Hepatocyte (in vitro differentiated cells): ENCODE measurements around the gene SLC35A5. TPM values are rescaled to one million over a fixed set of nuclear protein-coding genes. Genes with fewer than 3 reads are reported as not detected.
"Not testable (repeated sequence)": the region's sequence is repeated elsewhere in the genome, so short reads cannot be mapped to it uniquely, and the experiment has no call there.

Experiments
- DNase-seq: peaks from one replicate; pipeline ENCODE4 v3.0.0-alpha.2; 2016; ENCODE audit warnings: low spot score
- H2AFZ ChIP-seq: fragments of 200-600 bp; sonication (generic); 2 replicates; pipeline ENCODE4 v1.6.0; 2016; ENCODE audit warnings: antibody characterized with exemption, mild to moderate bottlenecking
- H3K27ac ChIP-seq: fragments of 200-600 bp; sonication (generic); 2 replicates; pipeline ENCODE4 v1.5.1; 2016; ENCODE audit warnings: mild to moderate bottlenecking
- H3K27me3 ChIP-seq: fragments of 200-600 bp; sonication (generic); 2 replicates; pipeline ENCODE4 v1.6.1; 2016
- H3K36me3 ChIP-seq: fragments of 200-600 bp; sonication (generic); replicated peaks from 2 replicates; pipeline ENCODE4 v1.5.1; 2016; ENCODE audit warnings: low read depth; ENCODE audit not compliant: insufficient read depth
- H3K4me1 ChIP-seq: fragments of 200-600 bp; sonication (generic); 2 replicates; pipeline ENCODE4 v1.5.1; 2016; ENCODE audit warnings: mild to moderate bottlenecking, moderate library complexity; ENCODE audit not compliant: insufficient read depth
- H3K4me2 ChIP-seq: fragments of 200-600 bp; sonication (generic); 2 replicates; pipeline ENCODE4 v1.6.0; 2016
- H3K4me3 ChIP-seq: fragments of 200-600 bp; sonication (generic); 2 replicates; pipeline ENCODE4 v1.5.1; 2016; ENCODE audit warnings: mild to moderate bottlenecking
- H3K79me2 ChIP-seq: fragments of 200-600 bp; sonication (generic); 2 replicates; pipeline ENCODE4 v1.6.0; 2017; ENCODE audit warnings: mild to moderate bottlenecking
- H3K9me2 ChIP-seq: fragments of 200-600 bp; sonication (generic); replicated peaks from 2 replicates; pipeline ENCODE4 v1.6.0; 2017; ENCODE audit warnings: mild to moderate bottlenecking; ENCODE audit not compliant: insufficient read depth
- H3K9me3 ChIP-seq: fragments of 200-600 bp; sonication (generic); 2 replicates; pipeline ENCODE4 v1.5.1; 2016; ENCODE audit warnings: low read depth, mild to moderate bottlenecking
- H4K20me1 ChIP-seq: fragments of 200-600 bp; sonication (generic); 2 replicates; pipeline ENCODE4 v1.6.0; 2016; ENCODE audit warnings: mild to moderate bottlenecking; ENCODE audit not compliant: insufficient read depth, poor library complexity, severe bottlenecking
- CTCF ChIP-seq: fragments of 200-600 bp; sonication (generic); IDR thresholded peaks from 2 replicates; pipeline ENCODE4 v1.5.1; 2016; ENCODE audit warnings: antibody characterized with exemption, mild to moderate bottlenecking; ENCODE audit not compliant: poor library complexity
- EZH2 ChIP-seq: fragments of 200-600 bp; sonication (generic); IDR thresholded peaks from 2 replicates; pipeline ENCODE4 v1.6.1; 2016; ENCODE audit warnings: antibody characterized with exemption, mild to moderate bottlenecking, borderline replicate concordance
- EZH2phosphoT487 ChIP-seq: fragments of 200-600 bp; sonication (generic); IDR thresholded peaks from one replicate; pipeline ENCODE4 v1.6.1; 2018; ENCODE audit warnings: antibody characterized with exemption, mild to moderate bottlenecking, low read depth, moderate library complexity; ENCODE audit not compliant: unreplicated experiment, severe bottlenecking
- WGBS: methylation state at CpG from one replicate; pipeline ENCODE4 v1.1.6; 2016; ENCODE audit warnings: low lambda C conversion rate; ENCODE audit errors: missing lambda C conversion rate; 5-methylcytosine and 5-hydroxymethylcytosine counted together
- polyA plus RNA-seq: library from polyadenylated mRNA; unstranded; fragments of >200 nt; fragmentation: Nextera tagmentation; extraction: Ambion mirVana; gene quantifications from 2 replicates; pipeline ENCODE4 v1.2.1, GENCODE V29; 2016
- total RNA-seq: library from RNA; depleted of rRNA; stranded (reverse); fragments of >200 nt; gene quantifications from 2 replicates; pipeline ENCODE4 v1.2.3, GENCODE V29; 2014

Gene SLC35A5
- total and polyA plus RNA-seq, 2 experiments from 2014 or later = 30.5 to 56.8 TPM

GRCh38 chr3:112561484-112561733 lies 436 bp upstream of the SLC35A5 start:
- H3K9me3 ChIP-seq = no peaks in the 10 kb centered on the region
- no peaks in the 10 kb centered on the region for H3K36me3 ChIP-seq
- H3K27ac ChIP-seq = peak overlapping the region; percentile 93
- DNase-seq = no peak
- peak overlapping the region; percentile 82 for H3K4me2 ChIP-seq
- TF ChIP-seq CTCF (no peak), EZH2phosphoT487 (no peak), EZH2 (no peak)
- no peaks in the 10 kb centered on the region for H3K9me2 ChIP-seq
- no peaks in the 10 kb centered on the region for H3K27me3 ChIP-seq
- 0% methylated on average over 10 of the region's 29 CpGs for WGBS
- peaks cover 48% of the 10 kb centered on the region for H3K79me2 ChIP-seq
- H3K4me3 ChIP-seq = peak overlapping the region; percentile 71
- peaks cover 21% of the 10 kb centered on the region for H3K4me1 ChIP-seq
- peak overlapping the region; percentile 67 for H2AFZ ChIP-seq
- H4K20me1 ChIP-seq = no peaks in the 10 kb centered on the region

GRCh38 chr3:112564247-112564939 lies 2.5 kb downstream of the SLC35A5 start:
- H3K4me3 ChIP-seq, H4K20me1 ChIP-seq, H3K9me2 ChIP-seq, H3K36me3 ChIP-seq, H2AFZ ChIP-seq, H3K27me3 ChIP-seq, H3K9me3 ChIP-seq: not testable (repeated sequence)
- DNase-seq = peak; percentile 23
- Histone ChIP-seq H3K4me1 (peaks cover 16% of the 10 kb centered on the region), H3K79me2 (peaks cover 21% of the 10 kb centered on the region), H3K27ac (peak overlapping the region; percentile 93), H3K4me2 (peak overlapping the region; percentile 75)
- WGBS = 56% methylated on average over 15 of the region's 15 CpGs
- TF ChIP-seq CTCF = peak; percentile 14

- Histone ChIP-seq H3K27ac (peak overlapping the region; percentile 93), H3K9me2 (no peaks in the 10 kb centered on the region), H3K27me3 (no peaks in the 10 kb centered on the region), H3K9me3 (no peaks in the 10 kb centered on the region), H3K4me1 (peaks cover 11% of the 10 kb centered on the region), H3K4me3 (no peak overlapping the region), H2AFZ (no peak overlapping the region), H4K20me1 (no peaks in the 10 kb centered on the region), H3K36me3 (no peaks in the 10 kb centered on the region), H3K4me2 (peak overlapping the region; percentile 44), H3K79me2 (peaks cover 16% of the 10 kb centered on the region)
- DNase-seq = no peak
- TF ChIP-seq EZH2phosphoT487 = no peak
- TF ChIP-seq CTCF = no peak
- no peak for TF ChIP-seq EZH2
Measured at GRCh38 chr3:112564940-112565305, 3.1 kb downstream of the SLC35A5 start.

GRCh38 chr3:112568642-112569041 lies 6.8 kb downstream of the SLC35A5 start:
- Histone ChIP-seq H4K20me1 (no peaks in the 10 kb centered on the region), H3K4me1 (peaks cover 1% of the 10 kb centered on the region), H3K9me2 (no peaks in the 10 kb centered on the region), H3K4me2 (no peak overlapping the region), H3K36me3 (no peaks in the 10 kb centered on the region), H2AFZ (no peak overlapping the region), H3K27ac (no peak overlapping the region), H3K9me3 (no peaks in the 10 kb centered on the region), H3K79me2 (peaks cover under 1% of the 10 kb centered on the region), H3K4me3 (no peak overlapping the region), H3K27me3 (no peaks in the 10 kb centered on the region)
- DNase-seq = no peak
- 92% methylated on average over 2 of the region's 2 CpGs for WGBS
- TF ChIP-seq CTCF (no peak), EZH2 (no peak), EZH2phosphoT487 (no peak)
